Endometrial microvascular endothelial cells (primary cell): Measurements from ENCODE around the gene SPTSSB. TPM values are rescaled to one million over a fixed set of nuclear protein-coding genes. Genes with fewer than 3 reads are reported as not detected.

ENCODE experiments used
- in situ Hi-C: cut with HindIII; loops from 2 replicates; pipeline ENCODE4 v1.10.0; 2017; ENCODE audit warnings: low sequenced_read_pairs, low pct_unique_long_range_greater_than_20kb; ENCODE audit errors: inconsistent ontology term
- total RNA-seq: library from RNA; depleted of rRNA; stranded (reverse); fragments of >200 nt; gene quantifications from one replicate; pipeline ENCODE4 v1.2.3, GENCODE V29; 2015; ENCODE audit errors: inconsistent ontology term

The SPTSSB gene, protein sequence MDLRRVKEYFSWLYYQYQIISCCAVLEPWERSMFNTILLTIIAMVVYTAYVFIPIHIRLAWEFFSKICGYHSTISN
- total RNA-seq, result not detected

DNA sequence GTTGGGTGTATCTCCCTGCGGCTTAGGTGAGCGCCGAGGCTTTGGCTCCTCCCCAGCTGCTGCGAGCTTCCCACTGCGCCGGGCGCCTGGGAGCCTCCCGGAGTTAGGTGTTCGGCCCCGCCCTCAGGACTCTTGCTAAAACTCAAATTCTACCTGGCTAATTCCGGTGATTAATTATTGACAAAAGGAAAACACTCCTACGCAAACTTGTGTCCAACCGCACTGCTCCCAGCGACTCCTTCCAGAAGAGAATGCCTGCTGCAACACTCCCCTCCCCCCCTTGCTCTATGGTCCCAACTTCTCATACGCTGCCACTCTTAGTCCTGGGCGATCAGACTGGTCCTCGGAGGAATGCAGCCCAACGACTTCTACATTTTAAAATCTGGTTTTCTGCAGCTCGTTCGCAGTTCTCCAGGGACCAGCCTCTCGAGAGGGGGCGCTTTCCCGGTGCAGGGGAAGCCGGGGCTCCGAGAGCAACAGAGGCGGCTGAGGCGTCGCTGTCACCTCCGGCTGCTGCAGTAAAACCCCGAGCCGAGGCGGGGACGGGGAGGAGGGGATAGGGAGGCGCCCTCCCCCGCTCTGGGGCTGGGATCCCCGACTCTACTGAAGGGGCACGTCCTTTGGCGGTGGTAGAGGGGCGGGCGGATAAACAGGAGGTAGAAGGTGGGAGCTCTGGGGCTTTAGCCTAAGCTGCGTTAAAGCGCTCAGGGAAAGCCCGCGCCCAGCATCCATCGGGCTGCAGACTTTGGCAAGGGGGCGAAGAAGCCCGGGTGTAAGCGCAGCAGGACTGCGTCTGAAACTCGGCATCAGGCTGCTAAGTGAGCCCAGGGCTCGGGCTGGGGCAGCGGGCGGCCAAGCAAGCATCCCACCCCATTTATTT, at the start of gene SPTSSB:
Gene SPTSSB (minus strand): TSS at position 77 of the 880 bp plus-strand sequence. CDS start 25,194 bp downstream, outside the sequence.
- in situ Hi-C loops, result no loop called here

DNA sequence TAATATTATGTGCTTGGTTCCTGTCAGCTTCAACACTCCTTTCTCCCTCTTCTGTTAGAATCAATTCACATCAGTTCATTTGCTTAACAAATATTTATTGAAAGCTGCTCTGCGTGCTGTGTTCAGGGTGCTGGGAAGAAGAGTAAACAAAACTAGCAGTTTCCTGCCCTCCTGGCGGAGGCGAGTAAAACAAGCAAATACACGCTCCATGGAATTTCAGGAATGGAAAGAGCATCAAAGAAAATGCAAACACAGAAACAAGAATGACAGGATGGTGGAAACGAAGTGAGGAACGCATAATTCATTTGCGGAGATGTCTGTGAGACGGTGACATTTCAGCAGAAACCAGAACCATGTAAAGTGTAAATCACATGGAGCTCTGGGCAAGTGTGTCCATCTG, 49.4 kb upstream of the SPTSSB start:
- in situ Hi-C loops, result no loop called here

DNA sequence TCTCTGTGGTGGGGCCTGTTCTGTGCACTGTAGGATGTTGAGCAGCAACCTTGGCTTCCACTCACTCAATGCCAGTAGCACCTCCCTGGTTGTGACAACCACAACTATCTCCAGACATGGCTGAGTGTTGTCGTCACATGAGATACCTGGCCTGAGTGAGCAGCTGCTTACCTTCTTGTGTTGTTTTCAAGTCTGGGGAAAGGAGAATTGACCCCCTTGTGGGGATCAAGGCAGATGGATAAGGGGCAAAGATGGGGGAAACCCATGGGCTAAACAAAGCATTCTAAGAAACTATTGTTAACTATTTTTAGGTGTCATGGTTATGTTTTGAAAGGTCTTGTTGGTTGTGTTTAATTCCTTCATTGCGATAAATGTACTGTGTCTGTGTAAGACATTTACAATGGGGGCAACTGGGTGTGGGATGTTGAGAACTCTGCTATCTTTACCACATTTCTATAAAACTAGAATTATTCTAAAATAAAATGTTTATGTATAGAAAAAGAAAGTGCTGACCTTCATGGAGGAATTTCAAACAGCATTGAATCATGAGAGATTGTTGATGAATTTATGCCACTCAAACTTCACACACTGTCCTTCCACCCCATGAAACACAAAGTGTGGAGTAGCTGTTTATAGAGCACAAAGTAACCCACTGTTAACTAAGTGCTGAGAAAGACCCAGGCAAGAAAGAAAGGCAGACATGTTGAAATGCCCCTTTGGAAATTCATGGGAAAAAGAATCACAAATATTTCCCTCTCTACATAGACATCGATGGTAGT, 48.4 kb upstream of the SPTSSB start:
- in situ Hi-C loops, result no loop called here

DNA sequence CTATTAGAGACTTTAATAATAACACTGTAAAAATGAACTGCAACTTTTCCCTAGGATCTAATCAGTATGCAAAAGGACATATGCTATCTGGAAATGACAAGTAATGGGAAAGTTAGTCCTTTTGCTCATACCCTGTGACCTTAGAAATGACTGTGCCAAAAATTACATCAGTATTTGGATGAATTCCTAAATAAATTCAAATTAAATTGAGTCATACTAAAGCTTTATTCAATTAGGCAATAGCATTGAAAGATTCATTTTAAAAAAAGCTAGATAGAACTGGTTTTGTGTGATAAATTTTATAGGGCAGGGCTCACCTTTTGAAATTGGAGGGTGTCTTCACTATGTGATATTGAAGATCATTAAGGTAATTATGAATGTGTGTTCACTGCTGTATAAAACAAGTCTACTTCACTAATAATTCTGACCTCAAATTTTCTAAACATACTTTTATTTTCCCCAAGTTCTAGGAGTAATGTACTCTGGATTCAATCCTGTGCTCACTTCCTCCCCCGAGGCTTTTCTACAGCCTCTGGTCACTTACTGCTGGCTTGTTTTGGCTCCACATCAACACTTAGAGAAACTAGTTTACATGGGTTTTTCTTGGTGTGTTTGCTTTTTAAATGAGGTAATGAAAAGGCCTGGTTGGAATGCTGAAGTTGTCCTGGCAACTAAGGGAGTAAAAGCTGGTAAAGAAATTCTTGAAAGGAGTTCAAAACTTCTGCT, 44.4 kb upstream of the SPTSSB start:
- in situ Hi-C loops, result no loop called here

DNA sequence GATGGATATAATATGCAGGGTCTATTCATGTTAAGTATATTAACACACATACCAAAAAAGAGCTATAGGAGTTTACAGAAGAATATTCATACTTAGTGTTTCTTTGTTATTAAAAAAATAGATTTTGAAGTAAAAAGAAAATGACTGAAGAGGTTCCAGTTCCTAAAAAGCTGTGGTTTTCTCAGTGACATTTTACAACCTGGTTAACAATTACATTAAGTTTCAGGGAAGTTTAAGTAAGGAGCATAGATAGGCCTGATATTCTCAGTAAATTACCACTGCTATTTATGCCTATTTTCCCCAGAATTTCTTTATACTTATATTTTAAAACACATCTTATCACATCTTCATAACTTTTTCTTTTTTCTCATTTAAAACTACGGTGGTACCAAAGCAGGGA, 43.6 kb upstream of the SPTSSB start:
- in situ Hi-C loops, result no loop called here

DNA sequence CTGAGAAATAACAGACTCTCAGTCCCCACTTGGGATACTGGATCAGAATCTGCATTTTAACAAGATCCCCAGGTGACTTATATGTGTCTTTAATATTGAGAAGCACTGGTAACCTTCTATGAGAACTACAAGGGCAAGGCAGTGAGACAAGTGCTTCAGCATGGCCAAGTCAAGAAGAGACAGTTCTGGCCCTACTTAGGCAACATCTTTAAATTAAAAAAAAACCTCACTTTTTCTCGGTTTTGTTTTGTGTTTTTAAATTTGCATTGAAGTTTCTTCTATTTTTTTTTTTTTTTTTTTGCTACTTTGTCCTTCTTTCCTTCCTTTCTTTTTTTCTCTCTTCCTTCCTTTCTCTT, 42.5 kb upstream of the SPTSSB start:
- in situ Hi-C loops, result no loop called here

DNA sequence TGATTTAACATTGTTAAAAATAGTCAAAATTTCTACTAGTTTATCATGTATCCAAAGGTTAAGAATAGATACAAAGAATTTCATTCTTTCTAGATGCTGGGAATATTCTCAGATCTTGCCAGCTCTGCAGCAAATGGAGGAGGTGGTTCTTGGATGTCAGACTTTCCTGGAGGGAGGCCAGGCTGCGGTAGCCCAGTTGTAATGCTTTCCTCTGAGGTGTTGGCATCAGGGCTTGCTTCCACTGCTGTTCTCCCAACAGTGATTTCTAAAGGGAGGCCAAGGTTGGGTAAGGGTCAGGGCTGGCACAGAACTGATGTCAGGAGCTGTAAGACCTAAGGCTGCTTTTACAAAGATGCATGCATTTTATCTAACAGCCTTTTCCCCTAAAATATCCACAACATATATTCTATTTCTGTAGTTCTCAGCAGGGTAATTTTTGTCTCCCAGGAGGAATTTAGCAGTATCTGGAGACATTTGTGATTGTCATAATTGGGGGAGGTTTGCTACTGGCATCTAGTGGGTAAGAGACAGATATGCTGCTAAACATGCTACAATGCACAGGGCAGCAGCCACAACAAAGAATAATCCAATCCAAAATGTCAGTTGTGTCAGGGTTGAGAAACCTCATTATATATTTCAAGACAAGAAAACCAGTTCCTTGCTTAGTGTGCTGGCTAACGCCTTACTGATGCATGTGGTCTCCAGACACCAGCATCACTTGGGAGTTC, 42.0 kb upstream of the SPTSSB start:
- in situ Hi-C loops, result no loop called here

DNA sequence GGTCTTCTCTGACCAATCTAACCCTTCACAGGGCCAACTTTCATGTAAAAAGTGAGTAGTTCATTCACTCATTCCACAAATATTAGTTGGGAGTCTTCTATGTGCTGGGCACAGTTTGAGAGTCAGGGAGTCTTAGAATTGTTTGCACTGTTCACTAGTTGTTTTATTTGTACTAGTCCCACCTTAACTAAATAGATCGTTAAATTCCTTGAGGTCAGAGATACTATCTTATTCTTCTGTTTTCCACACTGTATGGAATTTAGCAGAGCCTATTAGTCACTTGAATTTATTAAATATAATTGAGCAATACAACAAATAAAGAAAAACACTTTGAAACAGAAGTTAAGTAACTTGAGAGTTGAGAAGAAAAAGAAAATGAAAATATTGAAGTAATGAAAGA, 40.8 kb upstream of the SPTSSB start:
- in situ Hi-C loops, result no loop called here

DNA sequence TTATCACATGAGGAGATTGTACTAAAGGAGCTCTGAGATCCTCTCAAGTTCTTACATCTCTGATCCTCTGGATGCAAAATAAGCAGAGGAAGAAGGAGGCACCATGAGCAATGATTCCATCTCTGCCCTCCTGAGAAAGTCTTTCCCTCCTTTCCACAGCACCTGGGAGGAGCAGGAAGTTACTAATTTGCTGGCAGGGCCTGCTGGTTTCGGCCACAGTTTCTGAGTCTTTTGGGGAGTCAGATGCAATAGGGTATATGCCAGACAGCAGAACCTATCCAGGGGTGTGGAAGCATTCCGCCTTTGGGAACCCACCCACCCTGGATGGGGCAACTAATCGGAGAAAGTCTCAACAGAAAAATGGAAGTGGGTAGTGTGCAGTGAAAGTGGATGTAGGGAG, 38.5 kb upstream of the SPTSSB start:
- in situ Hi-C loops, result no loop called here

DNA sequence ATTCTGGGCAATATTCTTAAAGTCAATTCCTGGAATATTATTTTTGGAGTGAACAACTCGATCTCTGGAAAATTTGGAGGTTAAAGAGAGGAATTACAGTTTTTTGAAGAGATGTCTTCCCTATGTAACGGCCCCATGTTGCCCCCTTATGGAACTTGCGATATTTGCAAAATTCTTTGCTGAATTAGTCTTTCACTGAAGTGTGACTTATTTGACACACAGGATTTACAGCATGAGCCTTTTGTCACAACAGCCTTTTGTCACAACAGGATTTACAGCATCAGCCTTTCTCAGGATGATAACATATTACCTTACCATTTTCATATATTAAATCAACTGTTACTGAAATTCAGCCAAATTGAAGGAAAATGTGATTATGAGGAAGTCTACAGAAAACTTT, 37.8 kb upstream of the SPTSSB start:
- in situ Hi-C loops, result no loop called here

DNA sequence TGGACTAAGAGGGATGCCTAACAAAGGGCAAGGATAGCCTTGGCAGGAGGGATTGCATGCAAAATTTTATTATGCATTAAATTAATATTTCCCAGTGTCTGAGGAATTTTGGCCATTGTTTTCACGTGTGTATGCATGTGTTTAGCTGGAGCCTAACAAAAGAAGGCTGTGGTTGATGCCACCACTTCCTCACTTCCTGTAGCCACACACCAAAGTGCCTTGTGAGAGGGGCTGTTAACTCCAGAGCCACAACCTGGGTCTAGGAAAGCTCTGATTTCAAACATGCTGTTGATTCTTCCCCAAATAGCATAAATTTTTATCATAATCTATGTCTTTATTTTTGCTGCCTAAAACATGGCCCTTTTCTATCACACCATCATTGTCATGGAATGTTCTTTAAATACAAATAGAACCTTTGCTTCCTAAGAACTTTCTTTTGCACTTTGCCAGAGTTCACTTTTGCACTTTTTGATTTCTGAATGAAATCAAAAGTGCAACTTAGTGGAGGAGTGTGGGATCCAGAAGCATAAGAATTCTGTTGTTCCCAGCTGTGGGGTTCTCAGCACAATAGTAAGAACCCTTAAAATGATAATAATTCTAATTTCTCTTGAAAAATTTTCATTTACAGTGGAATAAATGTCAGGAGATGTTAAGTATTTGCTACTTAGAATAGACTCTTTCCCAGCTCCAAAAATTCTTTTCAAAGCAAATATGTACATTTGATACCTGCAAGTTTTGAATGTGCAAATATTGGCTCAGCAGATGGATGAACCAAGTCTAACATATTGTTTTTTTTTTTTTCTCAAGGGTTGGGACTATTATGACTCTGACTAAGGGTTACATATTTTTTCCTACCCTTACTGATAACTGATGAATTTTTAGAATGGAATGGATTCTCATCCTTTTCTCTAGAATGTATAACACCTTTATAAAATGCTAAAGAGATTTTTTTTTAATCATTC, 35.6 kb upstream of the SPTSSB start:
- in situ Hi-C loops, result no loop called here

DNA sequence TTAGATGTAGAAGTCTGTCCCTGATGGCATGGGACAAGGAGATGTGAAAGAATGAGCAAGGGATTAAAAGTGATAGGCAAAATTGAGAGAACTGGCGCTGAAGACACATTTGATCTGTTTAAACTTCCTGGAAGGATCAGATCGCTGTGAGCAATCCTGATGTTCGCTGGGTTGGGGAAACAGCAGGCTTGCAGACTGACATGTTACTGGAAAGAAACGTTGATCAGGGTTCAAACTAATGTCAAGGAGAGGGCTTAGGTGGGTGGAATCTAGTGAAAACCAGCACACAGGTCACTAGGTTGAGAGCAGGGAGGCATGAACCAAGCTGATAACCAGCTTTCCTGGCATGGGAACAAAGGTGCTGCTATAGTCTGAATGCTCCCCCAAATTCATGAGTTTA, 34.5 kb upstream of the SPTSSB start:
- in situ Hi-C loops, result no loop called here

DNA sequence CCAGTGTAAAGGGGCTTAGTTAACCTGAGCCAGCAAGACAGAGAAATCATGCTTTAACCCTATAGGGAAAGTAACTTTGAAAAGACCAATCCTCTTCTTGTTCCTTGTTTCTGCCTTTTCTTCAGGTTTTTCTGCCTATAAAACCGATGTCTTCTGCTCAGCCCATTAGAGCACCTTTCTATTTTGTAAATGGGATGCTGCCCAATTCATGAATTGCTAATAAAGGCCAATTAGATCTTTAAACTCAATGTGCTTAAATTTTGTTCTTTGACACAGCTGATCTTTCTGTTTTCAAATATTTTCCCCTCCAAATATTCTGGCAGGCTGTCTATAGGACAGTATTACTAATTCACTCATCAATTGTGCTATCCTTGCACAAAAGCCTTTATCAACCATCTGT, 33.8 kb upstream of the SPTSSB start:
- in situ Hi-C loops, result no loop called here

DNA sequence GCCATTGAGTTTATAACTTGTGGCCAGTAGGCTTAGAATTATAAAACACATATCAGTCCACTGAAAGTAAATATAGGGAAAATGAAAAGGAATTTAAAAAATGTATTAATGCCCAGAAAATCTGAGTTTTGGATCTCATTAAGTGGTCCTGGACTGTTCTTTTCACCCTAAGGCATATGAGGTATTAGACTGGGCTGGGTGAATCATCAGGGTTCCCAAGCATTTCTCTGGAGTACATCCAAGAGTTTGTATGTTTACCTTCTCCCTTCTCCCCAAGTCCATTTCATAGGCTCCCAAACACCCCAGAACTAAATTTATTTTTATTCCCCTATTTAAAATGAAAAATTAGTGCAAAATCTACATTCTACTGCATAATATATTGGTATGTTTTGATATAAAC, 31.9 kb upstream of the SPTSSB start:
- in situ Hi-C loops, result no loop called here

DNA sequence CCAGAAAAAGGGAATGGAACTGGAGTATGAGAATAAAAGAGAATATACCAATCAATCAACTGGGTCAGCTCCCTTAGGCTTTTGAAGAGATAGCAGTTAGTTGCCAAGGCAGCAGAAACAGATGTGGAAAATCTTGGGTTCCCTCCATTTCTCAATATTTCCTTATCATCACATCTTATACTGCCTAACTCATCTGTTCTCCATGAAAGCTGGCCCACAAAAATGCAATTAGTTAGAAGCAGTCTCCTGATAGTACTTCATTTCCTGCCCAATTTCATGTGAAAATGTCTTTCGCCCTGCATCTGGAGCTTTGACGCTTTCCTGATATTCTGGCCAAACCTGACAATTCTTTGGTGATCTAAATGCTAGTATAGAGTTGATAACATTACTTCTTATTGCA, 30.1 kb upstream of the SPTSSB start:
- in situ Hi-C loops, result no loop called here

DNA sequence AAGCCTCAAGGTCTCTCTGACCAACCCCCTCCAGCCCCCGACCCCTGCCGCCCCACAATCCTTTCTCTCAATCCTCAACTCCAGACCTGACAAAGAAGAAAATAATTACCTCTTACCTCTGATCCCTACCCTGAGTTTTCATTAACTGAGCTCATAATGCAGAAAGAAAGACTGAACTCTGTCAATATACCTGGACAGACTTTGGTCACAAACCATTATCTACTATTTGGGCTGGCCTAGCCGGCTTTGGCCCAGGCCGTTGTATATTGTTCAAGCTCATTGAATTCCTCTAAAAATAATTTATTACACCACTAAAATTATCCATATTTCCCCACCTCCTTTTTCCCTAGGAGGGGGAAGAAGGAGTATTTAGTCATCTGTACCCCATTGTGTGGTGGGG, 29.3 kb upstream of the SPTSSB start:
- in situ Hi-C loops, result no loop called here

DNA sequence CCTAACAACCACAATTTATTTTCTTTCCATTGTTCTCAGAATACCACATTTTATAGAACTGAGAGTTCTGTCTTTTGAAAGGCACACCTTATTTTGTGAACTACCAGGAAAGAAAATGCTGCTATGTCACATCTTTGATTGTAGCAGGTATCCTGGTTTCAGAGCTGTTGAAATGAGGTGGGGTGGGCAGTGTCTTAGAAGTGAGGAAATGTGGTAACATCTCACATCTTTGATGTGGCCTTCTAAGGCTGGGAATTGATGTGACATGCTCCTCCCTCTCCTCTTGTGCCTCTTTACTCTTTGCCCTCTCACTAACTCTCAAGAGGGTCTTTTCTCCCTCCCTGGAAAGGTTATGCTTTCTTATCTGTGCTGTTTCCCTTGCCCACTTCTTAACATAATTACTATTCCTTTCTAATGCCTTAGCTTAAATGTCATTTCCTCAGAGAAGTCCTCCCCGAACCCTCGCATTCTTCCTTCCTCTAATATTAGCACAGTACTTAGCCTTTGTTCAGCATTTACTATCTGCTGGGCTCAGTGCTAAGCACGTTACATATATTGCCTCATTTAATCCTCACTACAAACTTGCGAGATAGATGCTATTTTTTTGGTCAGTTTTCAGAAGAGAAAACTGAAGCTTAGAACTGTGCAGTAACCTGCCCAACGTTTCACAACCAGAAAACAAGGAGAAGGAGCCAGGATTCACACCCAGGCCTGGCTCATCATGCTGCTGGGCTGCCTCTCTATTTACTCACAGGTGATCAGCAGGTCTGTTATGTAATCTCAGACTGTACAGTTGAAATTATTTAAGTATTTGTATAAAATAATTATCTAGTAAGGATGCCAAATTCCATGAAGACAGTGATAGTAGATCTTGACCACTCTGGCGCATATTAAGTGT, 24.0 kb upstream of the SPTSSB start:
- in situ Hi-C loops, result no loop called here
